ENCODE measurements around the gene RNF144A.

DNA sequence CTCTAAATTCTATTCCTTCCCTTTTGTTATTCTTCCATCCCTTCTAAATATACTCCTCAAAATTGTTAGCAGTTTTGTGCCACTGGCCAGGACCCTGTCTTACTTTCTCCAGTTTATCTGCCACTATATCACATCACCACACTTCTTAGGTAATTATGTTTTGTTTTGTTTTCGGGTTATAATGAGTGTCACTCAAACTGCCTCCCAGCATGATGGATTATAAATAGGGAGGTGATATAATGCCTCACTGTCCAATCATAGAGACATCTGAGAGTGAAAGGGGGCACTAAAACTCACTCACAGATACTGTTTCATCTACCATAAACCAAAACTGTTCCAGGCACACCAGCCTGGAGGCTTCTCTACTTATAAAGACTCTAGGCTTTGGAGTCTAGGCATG lies 36.2 kb upstream of the RNF144A start:
- TF ChIP-seq, protein P1, sequence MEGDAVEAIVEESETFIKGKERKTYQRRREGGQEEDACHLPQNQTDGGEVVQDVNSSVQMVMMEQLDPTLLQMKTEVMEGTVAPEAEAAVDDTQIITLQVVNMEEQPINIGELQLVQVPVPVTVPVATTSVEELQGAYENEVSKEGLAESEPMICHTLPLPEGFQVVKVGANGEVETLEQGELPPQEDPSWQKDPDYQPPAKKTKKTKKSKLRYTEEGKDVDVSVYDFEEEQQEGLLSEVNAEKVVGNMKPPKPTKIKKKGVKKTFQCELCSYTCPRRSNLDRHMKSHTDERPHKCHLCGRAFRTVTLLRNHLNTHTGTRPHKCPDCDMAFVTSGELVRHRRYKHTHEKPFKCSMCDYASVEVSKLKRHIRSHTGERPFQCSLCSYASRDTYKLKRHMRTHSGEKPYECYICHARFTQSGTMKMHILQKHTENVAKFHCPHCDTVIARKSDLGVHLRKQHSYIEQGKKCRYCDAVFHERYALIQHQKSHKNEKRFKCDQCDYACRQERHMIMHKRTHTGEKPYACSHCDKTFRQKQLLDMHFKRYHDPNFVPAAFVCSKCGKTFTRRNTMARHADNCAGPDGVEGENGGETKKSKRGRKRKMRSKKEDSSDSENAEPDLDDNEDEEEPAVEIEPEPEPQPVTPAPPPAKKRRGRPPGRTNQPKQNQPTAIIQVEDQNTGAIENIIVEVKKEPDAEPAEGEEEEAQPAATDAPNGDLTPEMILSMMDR (IDR thresholded peaks at IDR 0.05), result no peak
- TF ChIP-seq POLR2A (IDR thresholded peaks at IDR 0.05), result no peak

All from Peyer's patch (tissue), 4 donors.